ENCODE data around the gene DLGAP1.
"Not testable (repeated sequence)": the region's sequence is repeated elsewhere in the genome, so short reads cannot be mapped to it uniquely, and the experiment has no call there.

Gene DLGAP1

DNA sequence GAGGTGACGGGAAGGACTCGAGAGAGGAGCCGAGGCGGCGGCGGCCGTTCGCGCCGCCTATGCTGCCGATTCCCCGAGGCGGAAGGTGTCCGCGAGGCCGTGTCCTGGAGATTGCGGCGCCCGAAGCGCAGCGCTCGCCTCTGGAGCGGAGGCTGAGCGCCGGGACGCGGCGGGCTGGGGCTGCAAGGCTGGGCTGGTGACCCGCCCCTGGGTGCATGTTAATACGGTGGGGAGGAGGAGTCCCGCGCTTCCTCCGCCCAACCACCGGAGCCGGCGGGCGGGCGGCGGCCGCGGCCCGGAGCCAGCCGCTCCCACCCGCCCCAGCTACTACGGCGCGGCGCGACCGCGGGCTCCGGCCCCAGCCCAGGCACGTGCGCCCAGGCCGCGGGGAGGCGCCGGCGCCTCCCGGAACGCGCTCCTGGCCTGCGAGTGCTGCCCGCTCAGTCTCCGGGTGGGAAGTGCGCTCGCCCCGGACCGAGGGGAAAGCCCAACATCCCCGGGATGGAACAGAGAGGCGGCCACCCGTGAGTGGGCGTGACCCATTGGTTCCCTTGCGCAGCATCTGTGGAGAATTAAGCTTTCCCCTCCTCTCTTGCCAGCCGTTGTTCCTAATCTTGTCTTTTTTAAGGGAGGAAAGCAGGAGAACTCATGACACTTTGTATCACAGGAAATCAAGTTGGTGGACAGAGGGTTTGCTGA is at the start of gene DLGAP1:
TSS of gene DLGAP1 (minus strand) at position 195 of the 699 bp plus-strand sequence.
- DNase-seq = no peak

DNA sequence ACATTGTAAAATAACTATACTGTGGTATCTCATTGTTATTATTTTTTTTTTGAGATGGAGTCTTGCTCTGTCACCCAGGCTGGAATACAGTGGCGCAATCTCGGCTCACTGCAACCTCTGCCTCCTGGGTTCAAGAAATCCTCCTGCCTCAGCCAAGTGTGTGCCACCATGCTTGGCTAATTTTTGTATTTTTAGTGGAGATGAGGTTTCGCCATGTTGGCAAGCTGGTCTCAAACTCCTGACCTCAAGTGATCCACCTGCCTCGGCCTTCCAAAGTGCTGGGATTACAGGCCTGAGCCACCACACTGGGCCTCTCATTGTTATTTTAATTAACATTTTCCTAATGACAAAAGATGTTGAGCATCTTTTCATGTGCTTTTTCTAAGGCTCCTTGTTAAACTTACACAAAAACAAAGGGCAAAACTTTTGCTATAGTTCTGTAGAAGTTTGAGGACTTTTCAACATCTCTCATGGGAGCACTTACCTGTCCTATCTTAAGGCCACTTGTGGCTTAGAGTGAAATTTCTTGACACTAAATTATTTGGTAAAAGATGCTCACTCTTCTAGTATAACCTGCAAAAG is 39.7 kb upstream of the DLGAP1 start:
- DNase-seq = not testable (repeated sequence)

DNA sequence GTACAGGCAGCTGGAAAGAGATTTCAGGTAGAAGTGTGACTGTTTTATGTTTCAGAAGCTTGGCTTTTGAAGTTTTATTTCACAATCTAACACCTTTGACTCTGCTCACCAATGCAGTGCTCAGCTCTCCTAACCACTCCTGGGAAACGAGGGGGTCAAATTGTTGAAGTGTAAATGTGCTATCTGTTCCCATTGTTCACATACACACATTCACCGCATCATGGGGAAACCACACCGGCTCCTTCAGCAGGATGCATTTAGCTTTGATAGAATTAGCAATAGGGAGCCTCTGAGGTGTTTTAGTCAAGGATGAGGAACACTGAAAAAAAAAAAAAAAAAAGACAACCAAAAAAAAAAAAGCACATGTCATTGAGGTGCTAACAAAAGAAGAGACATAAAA is 13.4 kb upstream of the DLGAP1 start:
- no peak for DNase-seq

DNA sequence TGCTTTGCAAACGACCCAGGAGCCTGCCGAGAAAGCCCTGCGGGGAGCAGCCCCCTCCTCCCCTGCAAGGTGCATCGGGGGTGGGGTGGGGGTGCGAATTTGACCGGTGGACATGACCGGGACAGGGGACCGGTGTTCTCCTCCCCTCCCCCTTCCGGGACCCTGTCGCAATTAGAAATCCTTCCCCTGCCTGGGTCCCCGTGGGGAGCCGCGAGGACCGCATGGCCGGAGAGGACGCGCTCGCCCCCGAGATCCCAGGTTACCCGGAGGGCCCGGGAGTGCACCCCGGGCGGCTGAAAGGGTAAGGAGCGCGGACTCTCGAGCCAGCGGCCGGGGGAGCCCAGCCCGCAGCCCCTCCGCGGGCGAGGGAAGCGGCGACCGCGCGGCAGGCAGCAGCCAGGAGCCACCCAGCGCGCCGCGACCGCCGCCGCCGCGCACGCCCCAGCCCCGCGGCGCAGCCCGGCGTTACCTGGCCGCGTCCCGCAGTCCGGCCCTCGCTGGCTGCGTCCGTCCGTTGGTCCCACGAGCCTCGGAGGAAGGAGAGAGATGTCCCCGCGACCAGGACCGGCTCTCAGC is 482 bp downstream of the DLGAP1 start:
- no peak for DNase-seq

DNA sequence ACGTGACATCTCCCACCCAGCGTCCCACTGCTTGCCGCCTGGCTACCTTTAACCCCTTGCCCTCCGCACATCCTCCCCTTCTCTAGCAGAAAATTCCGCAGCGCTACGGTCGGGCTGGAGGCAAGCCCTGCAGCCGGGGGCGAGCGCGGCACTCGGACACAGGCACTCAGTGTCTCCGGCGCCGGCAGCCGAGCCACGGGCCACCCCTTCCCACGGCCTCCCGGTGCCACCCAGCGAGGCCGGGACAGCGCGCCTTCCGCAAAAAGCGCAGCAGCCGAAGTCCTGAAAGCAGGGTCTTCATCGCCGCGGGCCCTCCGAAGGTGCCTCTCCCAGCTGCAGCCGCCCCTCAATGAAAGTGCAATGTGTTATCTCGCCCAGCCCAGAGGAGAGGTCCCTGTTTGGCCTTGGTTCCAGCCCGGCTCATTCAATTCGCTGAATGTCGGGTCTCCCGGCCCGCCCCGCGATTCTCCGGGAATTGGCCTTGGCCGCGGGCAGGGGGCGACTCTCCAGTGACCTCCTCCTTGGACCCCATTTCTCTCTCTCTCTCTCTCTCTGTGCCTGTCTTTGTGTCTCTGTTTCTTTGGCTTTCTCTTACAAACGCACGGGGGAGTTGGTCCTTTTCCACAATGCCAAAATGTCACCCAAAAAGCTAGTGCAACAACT is 1.1 kb downstream of the DLGAP1 start:
- no peak for DNase-seq

DNA sequence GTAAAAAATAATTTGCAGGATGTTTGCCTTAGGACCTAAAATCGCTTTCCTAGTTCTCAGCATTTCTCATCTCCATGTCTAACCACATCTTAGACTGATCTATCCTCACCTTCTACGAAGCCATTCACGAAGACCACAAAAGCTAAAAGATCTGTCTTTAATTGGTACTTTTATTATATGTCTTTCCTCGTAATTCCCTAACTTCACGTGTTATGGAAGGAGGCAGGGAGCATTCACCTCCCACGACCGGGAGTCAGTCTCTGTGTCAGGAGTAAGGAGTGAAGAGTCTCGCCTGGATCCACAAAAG is 1.6 kb downstream of the DLGAP1 start:
- DNase-seq = no peak

DNA sequence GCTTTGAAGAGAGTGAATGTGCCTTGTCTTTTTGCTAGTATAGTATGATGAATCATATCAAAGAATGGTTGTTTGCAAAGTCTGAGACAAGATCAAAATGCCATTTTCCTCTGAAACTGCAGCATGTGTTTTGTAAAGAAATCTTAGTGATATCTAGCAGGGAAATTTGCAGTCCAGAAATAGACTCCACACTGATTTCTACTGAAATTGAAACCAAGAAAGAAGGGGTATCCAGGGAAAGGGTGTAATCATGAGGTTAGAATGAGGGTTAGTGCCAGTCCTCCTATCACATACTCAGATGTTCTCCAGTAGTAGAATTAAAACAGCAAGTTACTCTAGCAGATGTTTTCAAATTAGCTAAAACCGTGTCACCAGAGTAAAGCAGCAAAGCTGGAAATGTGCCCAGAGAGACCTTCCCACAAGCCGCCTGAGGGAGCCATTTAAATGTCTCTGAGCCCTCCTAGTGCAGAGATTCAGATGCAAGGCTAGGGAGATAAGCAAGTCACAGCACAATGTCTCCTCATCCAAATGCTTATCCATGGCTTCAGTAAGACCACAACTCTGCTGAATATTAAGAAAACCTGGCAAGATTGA is 4.9 kb downstream of the DLGAP1 start:
- no peak for DNase-seq

DNA sequence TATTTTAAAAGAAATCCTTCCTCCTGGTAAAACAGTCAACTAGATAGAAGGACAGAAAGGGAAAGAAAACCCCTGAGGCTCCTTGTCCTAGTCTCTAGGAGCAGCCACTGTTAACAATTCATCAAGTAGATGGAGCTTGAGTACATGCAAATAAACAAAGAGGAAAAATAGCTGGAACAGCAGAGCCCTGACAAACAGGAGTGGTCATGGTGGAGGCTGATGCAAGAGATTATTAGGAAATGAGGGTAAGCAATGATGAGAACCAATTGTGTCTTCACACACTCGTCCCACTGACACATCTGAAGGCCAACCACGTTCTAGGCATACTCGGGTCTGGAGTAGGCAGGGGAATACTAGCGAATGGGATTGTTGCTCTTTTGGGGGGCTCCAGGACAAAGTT is 9.2 kb downstream of the DLGAP1 start:
- no peak for DNase-seq

DNA sequence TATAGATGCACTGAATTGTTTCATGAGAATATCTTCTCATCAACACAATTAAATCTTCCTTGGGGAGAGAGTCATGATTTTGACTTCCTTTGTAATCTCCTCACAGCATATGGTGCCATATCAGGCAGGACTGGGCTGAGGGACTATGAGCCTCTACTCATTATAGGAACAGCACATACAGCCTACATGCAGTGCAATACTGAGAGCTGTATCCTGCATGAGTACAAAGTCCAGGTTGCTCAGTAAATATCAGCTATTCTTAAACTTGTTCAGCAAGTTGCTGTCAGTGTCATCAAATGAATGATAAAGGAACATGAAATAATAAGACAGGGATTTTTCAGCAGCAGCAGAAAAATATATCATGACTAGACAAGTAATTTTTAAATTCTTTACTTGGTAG is 10.8 kb downstream of the DLGAP1 start:
- no peak for DNase-seq

DNA sequence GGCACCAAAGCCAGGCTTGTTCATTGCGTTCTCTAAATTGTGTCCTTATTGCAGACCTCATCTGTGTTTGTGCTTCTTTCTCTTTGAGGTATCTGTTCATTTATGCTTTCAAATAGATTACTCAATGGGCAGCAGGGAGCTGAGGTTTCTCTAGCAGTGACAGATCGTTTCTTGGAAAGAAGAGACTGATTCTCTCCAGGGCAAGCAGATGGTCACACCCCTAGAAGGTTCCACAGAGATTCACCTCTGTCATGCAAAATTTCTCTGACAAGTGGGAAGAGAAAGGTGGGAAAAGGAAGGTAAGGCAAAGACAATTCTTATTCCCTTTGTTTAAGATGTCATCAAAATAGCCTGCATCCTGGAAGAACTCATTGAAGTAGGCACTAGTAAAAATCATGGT is 14.0 kb downstream of the DLGAP1 start:
- DNase-seq = no peak

DNA sequence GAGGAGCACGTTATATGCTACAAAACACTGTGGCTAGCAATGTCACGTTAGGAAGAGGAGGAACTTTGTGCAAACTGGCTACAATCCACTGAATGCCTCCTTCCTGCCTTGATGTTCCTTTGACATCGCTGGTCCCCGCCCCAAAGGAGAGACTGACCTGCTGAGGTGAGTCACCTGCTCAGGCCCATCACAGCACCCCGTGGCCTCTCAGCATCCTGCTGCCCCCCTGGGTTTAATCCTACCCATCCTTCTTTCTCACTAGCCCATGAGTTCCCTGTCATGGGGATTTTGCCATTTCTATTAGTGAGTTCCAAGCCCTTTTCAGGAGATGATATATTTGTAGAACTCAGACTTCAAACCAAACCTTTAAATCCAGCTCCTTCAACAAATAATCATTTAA is 16.2 kb downstream of the DLGAP1 start:
- no peak for DNase-seq

DNA sequence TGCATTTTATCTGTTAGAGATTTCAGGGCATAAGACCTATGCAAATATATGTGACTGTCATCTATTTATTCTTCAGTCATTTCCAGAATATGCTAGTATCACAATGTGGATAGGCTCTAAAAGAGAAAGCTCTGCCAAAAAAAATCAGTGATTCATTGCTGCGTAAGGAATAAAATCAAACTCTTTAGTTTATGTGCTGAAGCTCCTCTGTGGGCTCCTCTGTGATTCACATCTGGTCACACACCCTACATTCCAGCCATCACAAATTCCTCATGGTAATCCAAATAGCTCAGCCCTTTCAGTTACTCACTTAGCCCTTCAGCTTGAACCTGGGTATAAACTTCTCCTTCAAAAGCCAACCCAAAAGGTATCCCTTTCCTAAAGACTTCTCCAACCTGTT is 21.4 kb downstream of the DLGAP1 start:
- DNase-seq = no peak

DNA sequence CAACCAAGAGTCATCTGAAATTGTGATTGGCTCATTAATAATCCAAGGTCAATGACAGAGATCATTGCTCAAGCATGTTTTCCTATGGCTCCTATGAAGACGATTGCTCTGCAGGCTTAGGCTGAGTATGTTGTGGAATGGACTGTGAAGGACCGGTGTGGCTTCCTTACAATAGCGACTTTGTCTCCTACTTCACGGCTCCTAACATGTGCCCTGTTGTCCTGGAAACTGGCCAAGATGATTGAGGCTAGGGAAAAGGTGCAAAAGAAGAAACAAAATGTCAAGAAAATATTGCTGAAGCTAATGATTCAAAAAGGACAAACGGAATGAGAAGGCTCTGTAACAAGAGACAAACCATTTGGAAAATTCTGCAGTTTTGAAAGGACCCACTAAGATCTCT is 24.3 kb downstream of the DLGAP1 start:
- DNase-seq = no peak

DNA sequence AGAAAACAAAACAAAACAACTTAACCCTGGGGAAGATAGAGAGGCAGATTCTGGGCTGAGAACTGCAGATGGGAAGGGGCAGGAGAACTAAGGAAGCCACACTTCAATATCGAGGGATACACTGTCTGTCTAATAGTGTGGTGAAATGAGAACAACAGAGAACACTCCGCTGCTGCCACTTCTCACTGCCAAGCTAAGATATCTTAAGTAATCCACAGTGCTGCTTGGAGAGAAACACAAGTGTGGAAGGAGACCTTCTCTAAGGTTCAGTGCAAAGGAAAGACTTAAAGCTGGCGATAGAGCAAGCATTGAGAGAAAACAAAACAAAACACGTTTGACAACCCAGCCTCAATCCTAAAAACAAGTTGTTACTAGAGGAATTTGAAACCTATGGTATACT is 37.4 kb downstream of the DLGAP1 start:
- no peak for DNase-seq

DNA sequence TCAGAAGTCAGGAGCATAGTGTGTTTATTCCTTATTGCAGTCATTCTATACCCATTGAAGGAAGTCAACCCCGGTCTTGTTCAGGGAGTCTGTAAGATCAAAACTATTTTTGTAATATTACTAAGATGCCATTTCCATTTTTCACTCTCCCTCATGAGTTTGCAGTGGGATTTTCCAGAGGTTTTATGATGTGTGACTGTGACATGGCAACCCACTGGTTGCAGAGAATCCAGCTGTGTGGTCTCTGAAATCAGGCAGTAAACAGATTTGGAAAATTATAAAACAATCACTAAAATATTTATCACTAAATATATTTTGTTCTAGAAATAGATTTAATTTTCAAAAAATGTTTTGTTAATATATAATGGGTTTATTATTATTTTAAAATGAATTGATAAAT is 38.1 kb downstream of the DLGAP1 start:
- no peak for DNase-seq

DNA sequence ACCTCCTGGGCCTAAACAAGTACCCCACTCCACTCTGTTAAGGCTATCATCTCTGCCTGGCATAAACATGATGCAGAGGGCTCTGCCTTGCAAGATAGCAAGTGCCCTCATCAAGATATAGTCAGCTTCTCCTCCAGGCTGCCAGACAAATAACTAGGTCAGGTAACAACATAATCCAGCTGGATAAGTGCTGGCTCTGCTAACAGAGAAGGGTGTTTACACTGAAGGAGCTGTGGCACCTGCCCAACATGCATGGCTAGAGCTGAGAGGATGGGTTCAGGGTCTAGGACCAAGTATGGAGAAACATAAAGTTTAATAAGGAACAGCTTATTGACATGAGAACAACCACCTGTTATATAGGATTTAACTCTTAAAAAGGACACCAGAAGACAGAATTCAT is 42.8 kb downstream of the DLGAP1 start:
- DNase-seq = no peak

DNA sequence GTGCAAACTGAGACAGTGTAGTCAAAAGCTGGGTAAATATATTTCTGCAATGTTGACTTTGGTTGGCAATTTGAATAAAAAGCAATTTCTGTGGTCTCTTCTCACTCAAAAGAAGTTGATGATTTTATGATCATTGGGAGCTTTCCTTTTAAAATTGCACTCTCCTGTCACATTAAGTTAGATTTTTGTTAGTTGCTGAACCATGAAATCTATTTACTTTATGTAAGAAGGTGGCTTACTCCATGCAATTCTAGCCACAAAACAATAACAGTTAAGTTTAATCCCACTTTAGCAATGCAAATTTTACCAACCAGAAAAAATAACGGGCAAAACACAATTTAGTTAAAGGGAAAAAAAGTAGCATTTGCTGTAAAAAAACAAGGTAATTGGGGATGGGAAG is 48.3 kb downstream of the DLGAP1 start:
- DNase-seq = no peak

DNA sequence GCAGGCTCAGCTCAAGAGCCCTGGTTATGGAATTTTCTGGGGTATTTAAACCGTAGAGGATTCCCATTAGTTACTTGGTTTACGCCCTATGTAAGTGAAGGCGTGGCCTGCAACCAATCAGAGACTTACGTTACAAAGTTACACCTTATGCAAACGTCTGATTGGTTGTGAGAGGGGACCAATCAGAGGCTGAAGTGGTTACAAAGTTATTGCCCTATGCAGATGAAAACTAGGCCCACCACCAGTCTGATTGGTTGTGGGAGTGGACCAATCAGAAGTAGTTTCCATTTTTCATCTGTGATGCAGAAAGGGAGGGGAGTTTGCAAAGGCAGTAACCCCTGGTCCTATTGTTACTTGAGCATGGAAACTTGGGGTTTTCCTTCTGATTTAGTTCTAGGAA is 49.1 kb downstream of the DLGAP1 start:
- DNase-seq = no peak

DNA sequence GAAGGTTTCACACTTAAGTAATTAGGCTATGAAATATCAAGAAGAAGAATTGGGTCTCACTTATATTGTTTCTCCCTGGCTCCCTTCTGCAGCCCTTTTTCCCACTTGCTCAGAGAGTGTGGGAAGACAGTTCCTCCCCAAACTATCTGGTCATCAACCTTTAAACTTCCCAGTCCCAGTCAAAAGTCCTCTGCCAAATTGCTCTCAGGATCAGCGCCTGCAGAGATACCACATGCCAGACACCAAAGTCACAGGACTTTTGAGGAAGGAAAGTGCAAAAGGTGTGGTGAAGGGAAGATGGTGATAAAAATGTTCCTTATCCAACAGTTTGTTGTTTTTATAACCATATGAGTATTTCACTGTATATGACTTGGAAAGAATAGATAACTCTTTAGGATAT is 51.3 kb downstream of the DLGAP1 start:
- DNase-seq = no peak

DNA sequence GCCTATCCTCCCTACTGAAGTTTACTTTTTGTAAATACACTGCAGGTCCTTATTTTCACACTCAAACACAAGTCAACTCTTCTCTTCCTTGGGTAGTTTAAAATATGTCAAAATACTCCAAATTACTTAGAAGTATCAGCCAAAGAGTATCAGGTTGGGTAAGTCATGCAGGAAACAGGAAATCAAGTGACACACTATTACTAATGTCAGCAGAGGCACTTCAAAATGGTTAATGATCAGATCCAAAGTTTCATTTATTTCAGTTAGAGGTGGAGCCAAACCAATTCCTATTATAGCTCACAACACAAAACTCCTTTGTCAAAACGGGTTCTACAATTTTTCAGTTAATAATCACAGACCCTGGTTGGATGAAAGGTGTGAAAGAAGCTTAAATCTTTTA is 54.2 kb downstream of the DLGAP1 start:
- no peak for DNase-seq

DNA sequence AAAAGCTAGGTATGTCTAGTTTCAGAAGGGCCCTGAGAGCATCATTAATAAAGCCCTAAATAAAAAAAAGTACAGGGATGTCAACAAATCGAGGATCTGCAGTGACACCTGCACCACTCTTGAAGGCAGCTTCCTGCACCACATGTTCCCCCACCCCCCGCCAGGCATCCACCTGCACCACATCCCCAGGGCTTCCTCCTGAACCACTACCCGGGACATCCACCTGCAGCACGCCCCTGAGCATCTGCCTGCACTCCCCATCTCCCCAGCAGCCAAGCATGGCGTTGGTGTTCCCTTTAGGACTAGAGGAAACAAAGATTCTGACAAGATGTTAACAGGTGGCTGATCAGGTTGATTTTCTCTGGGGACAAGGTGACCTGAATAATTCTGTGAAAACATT is 55.2 kb downstream of the DLGAP1 start:
- no peak for DNase-seq

DNA sequence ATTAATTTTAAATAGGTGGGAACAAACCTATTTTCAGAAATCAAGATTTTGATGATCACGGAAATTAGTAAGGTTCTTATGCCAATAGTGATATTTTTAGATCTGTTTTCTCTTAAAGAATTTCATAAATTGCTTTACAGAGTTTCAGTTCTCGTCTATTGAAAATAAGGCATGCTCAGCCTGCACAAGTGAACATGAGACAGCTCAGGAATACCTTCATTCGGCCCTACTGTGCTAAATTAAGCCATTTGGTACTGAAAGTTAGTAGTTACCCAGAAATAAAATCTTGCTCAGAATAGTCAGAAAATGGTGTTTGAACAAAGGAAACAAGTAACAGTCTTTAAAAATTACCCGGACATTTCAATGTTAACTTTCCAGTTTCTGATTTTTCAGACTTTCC is 60.4 kb downstream of the DLGAP1 start:
- DNase-seq = no peak

DNA sequence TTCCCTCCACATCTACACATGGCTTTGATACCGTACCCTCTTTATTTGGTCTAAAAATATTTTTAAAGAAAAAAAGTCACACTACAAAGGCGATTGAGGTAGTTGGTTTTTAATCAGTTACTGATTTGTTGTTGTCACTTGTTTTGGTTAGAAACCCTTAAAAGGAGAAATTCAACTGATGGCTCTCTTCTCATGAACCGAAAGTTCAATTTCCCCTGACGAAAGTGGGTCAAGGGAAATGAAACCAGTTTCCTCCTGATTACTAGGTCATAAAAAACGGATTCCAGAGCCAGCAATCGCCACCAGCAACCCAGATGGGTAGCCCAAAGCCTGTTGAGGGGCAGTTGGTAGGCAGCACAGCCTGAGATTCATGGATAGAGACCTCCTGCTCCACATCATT is 63.2 kb downstream of the DLGAP1 start:
- no peak for DNase-seq

DNA sequence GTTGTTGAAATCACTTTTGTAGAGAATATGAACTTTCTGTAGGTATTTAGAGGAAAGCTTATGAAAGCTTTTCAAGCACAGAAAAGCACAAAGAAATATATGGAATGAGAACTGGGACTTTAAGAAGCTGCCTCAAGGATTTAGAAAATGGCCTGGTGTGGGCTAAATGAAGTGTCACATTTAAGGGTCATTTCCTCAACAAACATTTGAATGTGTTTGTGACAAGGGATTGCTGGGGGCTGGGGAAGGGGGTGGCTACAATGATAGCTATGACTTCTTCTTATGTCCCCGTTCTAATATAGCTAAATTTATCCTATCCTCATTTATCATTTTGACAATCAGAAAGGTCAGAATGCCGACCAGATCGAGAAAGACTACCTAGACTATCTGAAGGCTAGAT is 69.2 kb downstream of the DLGAP1 start:
- DNase-seq = no peak

All from stimulated activated CD4-positive, alpha-beta T cell treated with anti-CD3 and anti-CD28 coated beads, Interleukin-4, amount 100 ng/mL, for 1 hour (primary cell).